Measurements from ENCODE around the gene DPP8.
"Not testable (repeated sequence)": the region's sequence is repeated elsewhere in the genome, so short reads cannot be mapped to it uniquely, and the experiment has no call there.

Gene DPP8

DNA sequence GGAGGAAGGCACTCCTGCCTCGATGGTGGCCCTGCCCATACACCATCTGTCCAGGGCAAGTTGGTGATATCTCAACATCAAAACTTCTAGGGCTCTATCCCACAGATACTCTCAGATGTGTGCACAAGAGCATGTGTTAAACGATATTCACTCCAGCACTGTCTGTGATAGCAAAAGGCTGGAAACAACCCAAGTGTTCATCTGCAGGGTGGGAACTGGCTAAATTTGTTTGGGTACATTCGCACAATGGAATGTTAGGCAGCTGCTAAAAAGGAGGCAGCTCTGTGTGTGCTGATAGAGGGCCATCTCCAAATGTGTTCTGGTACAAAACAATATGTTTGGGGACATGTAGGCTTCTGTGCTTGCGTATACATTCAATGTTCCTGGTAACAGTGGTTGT is 114.5 kb downstream of the DPP8 start:
- DNase-seq: no peak

DNA sequence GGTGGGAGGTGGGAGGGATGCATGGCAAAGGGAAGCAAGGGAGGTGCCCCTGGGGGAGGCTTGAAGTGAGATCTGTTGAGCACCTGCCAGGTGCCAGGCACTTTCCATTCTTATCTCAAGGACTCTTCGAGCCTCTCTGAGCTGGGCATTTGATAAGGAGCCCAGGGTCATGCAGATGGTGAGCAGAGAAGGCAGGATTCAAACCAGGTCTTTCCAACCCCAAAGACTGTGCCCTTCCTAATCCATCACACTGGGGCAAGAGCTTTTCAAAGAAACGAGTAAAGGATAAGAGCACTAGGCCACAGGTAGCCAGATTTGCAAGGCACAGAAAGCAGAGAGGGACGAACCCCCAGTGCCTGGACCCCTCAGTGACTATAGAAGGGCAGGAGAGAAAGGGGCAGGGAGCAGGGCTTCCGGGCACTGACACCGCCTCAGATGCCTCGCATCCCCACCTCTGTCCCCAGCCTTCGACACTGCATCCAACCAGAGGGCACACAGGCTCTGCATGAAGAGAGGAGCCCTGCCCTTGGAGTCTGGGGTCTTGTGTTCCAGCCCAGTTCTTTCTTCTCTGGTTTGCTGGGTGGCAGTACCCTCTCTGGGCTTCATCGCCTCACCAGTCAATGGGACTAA is 115.8 kb downstream of the DPP8 start:
- DNase-seq: no peak

DNA sequence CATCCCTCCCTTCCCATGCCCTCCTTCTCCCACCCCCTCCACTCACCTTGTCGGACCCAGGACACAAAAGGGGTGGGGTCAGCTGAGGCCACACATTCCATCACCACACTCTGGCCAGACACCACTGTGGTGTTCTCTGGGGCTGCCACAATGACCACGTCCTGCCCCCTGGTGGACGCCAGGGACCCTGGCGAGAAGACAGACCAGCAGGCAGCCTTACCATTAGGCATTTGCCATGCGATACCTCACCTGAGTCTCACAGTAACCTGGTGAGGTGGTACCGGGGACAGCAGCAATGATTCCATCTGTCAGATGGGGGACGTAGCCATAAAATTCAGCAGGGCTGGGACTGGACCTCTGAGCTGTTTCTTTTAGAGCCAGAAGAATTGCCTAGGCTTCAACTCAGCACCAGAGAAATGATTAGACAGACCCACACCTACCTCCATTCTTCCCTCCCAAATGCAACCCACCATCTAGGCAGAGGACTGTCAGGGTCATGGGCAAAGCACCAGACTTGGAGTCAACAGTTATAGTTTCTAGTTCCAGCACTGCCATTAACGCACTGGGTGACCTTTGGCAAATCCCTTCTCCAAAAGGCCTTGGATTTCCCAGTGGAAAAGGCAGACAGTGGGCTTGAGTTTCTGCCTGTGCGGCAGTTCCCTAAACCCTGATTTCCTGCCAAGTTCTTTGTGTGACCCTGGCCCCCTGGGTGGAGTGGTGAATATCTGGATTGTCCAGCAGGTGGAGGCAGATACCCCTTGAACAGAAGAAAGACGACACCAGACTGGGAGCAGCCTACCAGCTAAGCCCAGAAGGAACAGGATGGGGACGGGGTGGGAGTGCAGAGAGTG is 116.5 kb downstream of the DPP8 start:
- peak in 3 of 5 donors; percentile 20 to 34 (median 23) for DNase-seq

DNA sequence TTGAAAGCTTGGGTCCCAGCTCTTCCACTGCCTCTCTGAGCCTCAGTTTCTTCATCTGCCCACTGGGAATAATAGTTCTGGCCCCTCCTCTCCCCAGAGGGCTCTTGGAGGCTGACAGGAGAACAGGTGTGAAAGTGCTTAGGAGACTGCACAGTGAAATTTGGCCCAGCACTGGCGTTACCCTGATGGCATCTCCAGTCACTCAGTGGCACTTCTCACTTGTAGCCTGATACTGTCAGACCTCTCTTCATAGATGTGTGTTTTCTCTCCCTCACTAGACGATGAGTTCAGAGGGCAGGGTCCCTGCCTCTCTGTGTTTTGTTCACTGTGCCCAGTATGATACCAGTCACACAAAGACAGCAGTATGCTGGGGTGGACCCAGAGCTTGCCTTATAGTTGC is 117.5 kb downstream of the DPP8 start:
- DNase-seq: no peak

GRCh38 chr15:65399001-65399706 is 118.3 kb downstream of the DPP8 start:
- no peak for DNase-seq

DNA sequence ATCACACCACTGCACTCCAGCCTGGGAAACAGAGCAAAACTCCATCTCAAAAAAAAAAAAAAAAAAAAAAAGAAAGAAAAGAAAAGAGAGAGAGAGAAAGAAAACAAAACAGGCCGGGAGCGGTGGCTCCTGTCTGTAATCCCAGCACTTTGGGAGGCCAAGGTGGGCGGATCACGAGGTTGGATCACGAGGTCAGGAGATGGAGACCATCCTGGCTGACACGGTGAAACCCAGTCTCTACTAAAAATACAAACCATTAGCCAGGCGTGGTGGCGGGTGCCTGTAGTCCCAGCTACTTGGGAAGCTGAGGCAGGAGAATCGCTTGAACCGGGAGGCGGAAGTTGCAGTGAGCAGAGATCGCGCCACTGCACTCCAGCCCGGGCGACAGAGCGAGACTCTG is 119.0 kb downstream of the DPP8 start:
- not testable (repeated sequence) for DNase-seq

DNA sequence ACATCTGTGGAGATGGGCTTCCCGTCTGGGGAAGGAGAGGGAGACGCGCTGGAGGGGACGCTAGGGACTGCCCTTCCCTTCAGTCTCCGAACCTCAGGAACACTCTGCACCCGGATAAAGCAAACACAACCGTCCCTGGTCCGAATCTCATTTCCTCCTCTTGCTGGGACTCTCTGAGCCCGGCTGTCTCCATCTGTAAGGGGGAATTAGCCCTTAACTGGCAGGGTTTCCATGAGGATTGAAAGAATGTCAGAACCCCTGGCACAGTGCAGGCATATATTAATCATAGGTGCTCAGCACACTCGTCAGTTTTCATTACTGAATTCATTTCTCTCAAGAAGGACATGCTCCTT is 120.5 kb downstream of the DPP8 start:
- DNase-seq: no peak

GRCh38 chr15:65396283-65396964 is 121.1 kb downstream of the DPP8 start:
- DNase-seq: no peak

DNA sequence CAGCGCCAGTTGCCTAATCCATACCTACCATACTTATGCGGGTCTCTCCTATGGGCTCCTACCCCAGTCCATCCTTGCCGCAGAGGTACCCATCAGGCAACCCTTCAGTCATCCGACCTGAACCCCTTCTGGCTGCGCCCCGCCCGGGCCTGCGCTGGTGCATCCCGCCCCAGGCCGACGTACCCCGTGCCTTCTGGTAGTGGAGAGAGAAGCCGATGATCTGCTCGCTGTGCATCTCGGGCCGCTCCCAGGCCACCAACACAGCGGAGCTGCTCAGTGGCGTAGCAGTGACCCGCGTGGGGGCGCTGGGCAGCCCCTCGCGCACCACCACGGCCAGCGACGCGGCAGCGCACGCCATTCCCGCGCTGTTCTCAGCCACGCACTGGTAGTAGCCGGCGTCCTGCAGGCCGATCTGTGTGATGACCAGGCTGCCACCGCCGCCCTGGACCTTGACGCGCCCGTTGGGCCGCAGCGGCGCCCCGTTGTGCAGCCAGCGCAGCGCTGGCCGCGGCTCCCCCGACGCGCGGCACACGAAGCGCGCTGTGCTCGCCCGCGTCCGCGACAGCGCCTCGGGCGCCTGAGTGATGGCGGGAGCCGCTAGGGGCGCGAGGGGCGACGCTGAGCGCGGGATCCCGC is 121.8 kb downstream of the DPP8 start:
- DNase-seq: no peak

DNA sequence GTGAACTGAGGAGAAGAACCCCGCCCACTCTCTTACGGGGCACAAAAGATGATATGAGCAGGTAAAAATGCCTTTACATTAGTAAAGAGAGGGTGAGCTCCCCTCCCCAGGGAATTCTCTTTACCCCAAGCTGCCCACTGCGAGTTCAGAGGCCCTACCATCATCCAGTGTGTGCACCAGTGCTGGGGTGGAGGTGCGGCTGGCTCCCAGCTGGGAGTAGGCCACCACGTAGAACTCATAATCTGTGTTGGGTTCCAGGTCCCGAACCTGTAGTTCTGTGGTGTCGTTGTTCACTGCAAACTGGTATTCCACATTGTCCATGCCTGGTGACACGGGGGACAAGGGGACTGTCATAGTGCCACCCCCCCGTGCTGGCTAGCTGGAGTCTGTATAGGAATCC is 122.6 kb downstream of the DPP8 start:
- no peak for DNase-seq

- no peak for DNase-seq
Measured at GRCh38 chr15:65394280-65394789, 123.2 kb downstream of the DPP8 start.

DNA sequence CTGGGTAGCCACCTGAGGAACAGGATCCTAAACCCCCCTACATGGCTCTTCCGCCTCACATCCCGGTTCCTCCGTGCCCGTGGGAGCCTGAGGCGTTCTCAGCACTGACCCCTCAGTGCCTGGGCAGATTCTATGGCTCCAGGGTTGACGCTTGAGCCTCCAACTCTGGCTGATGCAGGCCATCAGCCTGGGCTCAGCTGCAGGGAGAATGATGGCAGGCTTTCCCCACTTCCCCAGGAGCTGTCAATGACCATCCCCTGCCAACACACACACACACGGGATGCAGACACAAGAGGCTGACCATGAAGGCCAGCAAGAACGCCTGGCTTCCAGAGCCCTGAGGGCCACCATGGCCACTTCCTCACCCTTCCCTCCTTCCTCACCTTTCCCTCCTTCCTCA is 123.9 kb downstream of the DPP8 start:
- no peak for DNase-seq

- DNase-seq: no peak
Measured at GRCh38 chr15:65393091-65393490, 124.4 kb downstream of the DPP8 start.

All from T-helper 1 cell (primary cell).